Suppressor macrophage treated with lipopolysaccharide for 4 hours (primary cell): ENCODE measurements around the gene DLX1.
"Not testable (repeated sequence)": the region's sequence is repeated elsewhere in the genome, so short reads cannot be mapped to it uniquely, and the experiment has no call there.

Experiments
- DNase-seq: peaks from one replicate; pipeline ENCODE4 v3.0.0-alpha.2; 2020

DLX1 gene

DNA sequence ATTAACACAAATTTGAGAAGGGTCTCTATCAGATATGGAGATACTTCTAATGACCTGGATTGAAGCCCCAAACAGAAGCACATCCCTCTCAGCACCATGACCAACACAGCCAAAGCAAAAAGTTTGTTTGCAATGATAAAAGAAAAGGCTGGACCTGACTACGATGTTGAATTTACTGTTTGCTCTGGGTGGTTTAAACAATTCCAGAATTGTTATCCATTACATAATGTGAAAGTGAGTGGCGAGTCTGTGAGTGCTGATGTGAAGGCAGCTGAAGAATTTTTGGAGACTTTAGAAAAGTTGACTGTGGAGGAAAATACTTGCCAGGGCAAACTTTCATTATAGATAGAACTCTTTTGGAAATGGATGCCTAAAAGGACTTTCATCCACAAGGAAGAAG is 34.8 kb downstream of the DLX1 start:
- no peak for DNase-seq

DNA sequence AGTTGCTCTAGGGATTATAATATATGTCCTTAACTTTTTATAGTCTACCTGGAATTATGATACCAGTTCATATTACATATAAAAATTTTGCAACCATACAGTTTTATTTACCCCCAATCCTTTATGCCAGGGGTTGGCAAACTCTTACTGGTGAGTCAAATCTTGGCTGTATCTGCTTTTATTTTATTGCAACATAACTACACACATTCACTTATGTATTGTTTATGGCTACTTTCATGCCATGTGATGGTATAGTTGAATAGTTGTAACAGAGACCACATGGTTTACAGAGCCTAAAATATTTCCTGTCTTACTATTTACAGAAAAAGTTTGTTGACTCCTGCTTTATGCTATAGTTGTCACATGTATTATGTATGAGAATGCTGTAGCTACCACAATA is 43.2 kb downstream of the DLX1 start:
- no peak for DNase-seq

DNA sequence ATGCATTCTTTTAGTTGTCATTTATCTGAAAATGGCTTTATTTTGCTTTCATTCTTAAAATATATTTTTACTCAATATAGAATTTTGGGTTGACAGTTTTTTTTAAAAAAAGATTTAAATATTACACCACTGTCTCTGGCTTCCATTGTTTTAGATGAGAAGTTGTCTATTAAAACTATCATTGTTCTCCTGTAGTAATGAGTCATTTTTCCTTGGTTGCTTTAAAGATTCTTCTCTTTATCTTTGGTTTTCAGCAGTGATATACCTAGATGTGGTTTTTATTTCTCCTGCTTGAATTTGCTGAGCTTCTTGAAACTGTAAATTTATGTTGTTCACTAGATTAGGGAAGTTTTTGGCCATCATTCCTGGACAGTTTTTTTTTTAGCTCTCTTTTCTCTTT is 44.1 kb downstream of the DLX1 start:
- DNase-seq = no peak

DNA sequence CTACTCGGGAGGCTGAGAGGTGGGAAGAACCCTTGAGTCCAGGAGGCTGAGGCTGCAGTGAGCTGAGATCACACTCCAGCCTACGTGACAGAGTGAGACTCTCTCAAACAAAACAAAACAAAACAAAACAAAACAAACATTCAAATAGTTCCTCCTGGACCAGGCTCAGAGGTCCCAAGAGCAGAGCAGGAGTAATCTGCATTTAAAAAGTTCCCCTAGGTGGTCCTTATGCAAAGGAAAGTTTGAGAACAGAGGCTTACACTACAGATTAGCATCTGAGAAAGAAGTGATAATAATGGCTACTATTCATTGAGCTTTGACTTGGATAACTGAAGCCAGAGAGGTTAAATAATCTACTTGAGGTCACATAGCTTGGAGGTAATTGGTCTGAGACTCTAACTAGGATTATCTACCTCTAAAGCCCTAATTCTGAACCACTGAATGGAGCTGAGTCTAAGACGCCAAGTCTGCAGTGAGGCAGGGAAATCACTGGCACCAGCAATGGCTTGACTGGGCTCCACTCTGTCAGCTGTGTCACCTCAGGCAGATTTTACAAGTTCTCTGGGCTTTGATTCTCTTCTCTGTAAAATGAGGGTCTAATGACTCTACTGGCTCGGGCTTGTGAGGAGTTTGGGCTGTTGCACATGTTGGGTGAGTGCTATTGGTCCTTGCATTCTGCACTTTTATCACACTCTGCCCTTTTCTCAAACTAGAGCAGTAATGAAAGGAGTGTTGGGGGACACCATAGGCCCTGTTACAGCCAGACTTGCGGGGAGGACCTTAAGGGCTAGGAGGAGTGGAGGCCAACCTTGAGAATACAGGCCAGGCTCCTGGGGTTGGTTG is 46.6 kb downstream of the DLX1 start:
- no peak for DNase-seq

DNA sequence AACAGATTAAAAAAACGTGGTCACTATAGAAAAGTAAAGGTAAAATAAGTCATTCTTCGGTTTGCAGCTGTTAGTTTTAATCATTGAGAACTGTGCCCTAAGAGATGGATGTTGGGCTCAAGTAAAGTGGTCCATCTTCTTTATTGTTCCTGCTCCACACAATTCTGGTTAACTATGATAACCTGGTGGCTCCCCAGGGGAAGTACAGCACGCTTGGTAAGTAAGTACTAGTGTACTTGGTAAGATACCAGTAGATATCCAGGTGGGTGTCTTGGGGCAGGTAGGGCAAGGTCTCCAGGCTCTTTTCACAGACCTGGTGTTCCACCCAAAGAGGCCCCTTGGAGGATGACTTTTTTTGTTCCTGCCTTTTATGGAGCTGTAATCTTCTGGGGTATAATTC is 49.0 kb downstream of the DLX1 start:
- DNase-seq = no peak

DNA sequence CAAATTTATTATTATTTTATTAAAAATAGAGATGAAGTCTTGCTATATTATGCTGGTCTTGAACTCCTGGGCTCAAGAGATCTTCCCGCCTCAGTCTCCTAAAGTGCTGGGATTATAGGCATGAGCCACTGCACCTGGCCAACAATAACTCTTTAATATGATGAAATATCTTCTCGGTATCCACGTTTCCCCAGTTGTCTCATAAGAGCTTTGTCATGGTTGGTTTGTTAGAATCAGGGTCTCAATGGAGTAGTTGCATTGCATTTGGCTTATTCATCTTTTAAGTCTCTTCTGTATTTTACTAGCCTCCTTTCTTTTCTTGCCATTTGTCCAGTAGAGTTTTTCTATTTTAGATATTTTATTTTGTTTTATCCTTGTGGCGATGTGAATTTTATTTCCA is 50.1 kb downstream of the DLX1 start:
- no peak for DNase-seq

DNA sequence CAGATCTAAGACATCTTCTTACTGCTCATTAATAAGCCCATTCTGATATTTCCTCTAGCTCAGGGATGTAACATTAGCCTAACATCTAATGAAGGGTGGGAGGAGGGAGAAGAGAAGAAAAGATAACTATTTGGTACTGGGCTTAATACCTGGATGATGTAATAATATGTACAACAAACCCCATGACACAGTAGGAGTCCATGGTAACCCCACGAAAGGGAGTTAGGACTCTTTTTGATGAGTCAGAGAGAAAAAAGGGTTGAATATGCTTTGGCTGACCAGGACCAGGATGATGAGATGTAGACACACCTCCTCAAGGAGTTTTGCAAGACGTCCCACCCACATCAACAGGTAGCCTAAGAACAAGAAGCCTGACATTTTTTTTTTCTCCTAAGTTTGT is 51.8 kb downstream of the DLX1 start:
- no peak for DNase-seq

DNA sequence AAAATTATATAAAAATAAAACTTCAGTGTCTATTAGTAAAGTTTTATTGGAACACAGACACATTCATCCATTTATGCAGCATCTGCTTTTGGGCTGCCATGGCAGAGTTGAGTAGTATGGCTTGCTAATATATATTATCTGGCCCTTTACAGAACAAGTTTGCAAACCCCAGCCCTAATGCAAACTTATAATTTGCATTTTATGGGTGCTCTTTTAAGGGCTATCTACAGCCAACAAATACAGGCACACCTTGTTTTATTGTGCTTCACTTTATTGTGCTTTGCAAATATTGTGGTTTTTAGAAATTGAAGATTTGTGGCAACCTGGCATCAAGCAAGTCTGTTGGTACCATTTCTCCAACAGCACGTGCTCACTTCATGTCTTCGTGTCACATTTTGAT is 52.6 kb downstream of the DLX1 start:
- no peak for DNase-seq

DNA sequence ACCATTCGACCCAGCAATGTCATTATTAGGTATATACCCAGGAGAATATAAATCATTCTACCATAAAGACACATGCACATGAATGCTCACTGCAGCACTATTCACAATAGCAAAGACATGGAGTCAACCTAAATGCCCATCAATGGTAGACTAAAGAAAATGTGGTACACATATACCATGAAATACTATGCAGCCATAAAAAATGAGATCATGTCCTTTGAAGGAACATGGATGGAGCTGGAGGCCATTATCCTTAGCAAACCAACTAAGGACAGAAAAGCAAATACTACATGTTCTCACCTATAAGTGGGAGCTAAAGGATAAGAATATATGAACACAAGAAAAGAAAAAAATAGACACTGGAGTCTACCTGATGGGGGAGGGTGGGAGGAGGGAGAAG is 53.4 kb downstream of the DLX1 start:
- not testable (repeated sequence) for DNase-seq
